HG02884 (cell line): ENCODE results near the gene IP6K1.
"Not testable (repeated sequence)": the region's sequence is repeated elsewhere in the genome, so short reads cannot be mapped to it uniquely, and the experiment has no call there.

Experiments used
- ATAC-seq: cut with Tn5 transposase; IDR thresholded peaks from one replicate; pipeline ENCODE4 v1.9.1; 2021; ENCODE audit warnings: mild to moderate bottlenecking, moderate library complexity; ENCODE audit not compliant: unreplicated experiment

Gene IP6K1

GRCh38 chr3:49786357-49787181 is at the start of gene IP6K1:
Gene IP6K1, minus strand, starts transcription at chr3:49786542. Its CDS starts 38,502 bp downstream, at chr3:49748040.
- peak; percentile 92 for ATAC-seq

GRCh38 chr3:49831341-49831740 is 45.0 kb upstream of the IP6K1 start:
- ATAC-seq: no peak

GRCh38 chr3:49826016-49826415 is 39.7 kb upstream of the IP6K1 start:
- no peak for ATAC-seq

GRCh38 chr3:49823131-49823530 is 36.8 kb upstream of the IP6K1 start:
- ATAC-seq: not testable (repeated sequence)

- ATAC-seq: peak; percentile 57
Measured at GRCh38 chr3:49813497-49814174, 27.3 kb upstream of the IP6K1 start, which contains the start of gene UBA7. Gene UBA7, minus strand, starts transcription at chr3:49813953. Its CDS starts 166 bp downstream, at chr3:49813787.

GRCh38 chr3:49812916-49813496 is 26.7 kb upstream of the IP6K1 start:
- ATAC-seq: no peak

GRCh38 chr3:49807431-49808114 is 21.2 kb upstream of the IP6K1 start:
- ATAC-seq: no peak

- no peak for ATAC-seq
Measured at GRCh38 chr3:49806850-49807249, 20.5 kb upstream of the IP6K1 start.

- ATAC-seq: no peak
Measured at GRCh38 chr3:49805897-49806701, 19.8 kb upstream of the IP6K1 start.

- ATAC-seq: no peak
Measured at GRCh38 chr3:49805367-49805782, 19.0 kb upstream of the IP6K1 start.

GRCh38 chr3:49804141-49805041 is 18.0 kb upstream of the IP6K1 start:
- no peak for ATAC-seq

GRCh38 chr3:49803465-49804140 is 17.3 kb upstream of the IP6K1 start:
- peak; percentile 2 for ATAC-seq

GRCh38 chr3:49802719-49803464 is 16.6 kb upstream of the IP6K1 start, which contains the start of gene INKA1:
Gene INKA1, plus strand, starts transcription at chr3:49803261. Its CDS starts 132 bp downstream, at chr3:49803393.
- ATAC-seq: peak; percentile 53

GRCh38 chr3:49801160-49801559 is 14.8 kb upstream of the IP6K1 start:
- ATAC-seq: no peak

- no peak for ATAC-seq
Measured at GRCh38 chr3:49799761-49800160, 13.4 kb upstream of the IP6K1 start, which contains the start of gene CDHR4. Gene CDHR4, minus strand, starts transcription at chr3:49799873. Its CDS starts 61 bp downstream, at chr3:49799812.

- no peak for ATAC-seq
Measured at GRCh38 chr3:49799105-49799504, 12.8 kb upstream of the IP6K1 start.
